ENCODE data around the gene C3AR1. TPM values are rescaled to one million over a fixed set of nuclear protein-coding genes. Genes with fewer than 3 reads are reported as not detected.

Gene C3AR1
- total RNA-seq, 1 experiment from 2014 or later: not detected

GRCh38 chr12:8027856-8028255 is 38.3 kb downstream of the C3AR1 start:
- Histone ChIP-seq H3K23ac (ENCODE audit: insufficient read length, low read depth, low read length) (no peak overlapping the region), H3K79me1 (ENCODE audit: insufficient read depth, low read depth, low read length, poor library complexity, severe bottlenecking) (no peaks in the 10 kb centered on the region), H3K4me2 (ENCODE audit: insufficient read depth, insufficient read length, low read length) (peak overlapping the region; percentile 62), H3K9me3 (ENCODE audit: control insufficient read depth, low read depth, low read length) (no peaks in the 10 kb centered on the region), H2AK5ac (ENCODE audit: insufficient read length, low read length) (no peak overlapping the region), H2AFZ (ENCODE audit: low read length) (no peak overlapping the region), H3K9ac (ENCODE audit: extremely low read depth, insufficient read length, low read length) (no peak overlapping the region), H3T11ph (ENCODE audit: low read length) (no peak overlapping the region), H2BK12ac (ENCODE audit: insufficient read length, low read depth, low read length) (no peak overlapping the region), H3K27ac (ENCODE audit: insufficient read length, low read depth, low read length) (no peak overlapping the region), H3K27me3 (ENCODE audit: insufficient read depth, low read length) (no peaks in the 10 kb centered on the region), H3K4ac (ENCODE audit: low read depth, low read length) (no peak overlapping the region), H4K5ac (ENCODE audit: insufficient read length, low read depth, low read length) (no peak overlapping the region), H3K23me2 (ENCODE audit: insufficient read length, low read depth, low read length, poor library complexity, severe bottlenecking) (peaks cover 12% of the 10 kb centered on the region), H4K20me1 (ENCODE audit: control insufficient read depth, insufficient read depth, insufficient read length) (no peaks in the 10 kb centered on the region), H3K56ac (ENCODE audit: insufficient read length, low read depth, low read length) (no peak overlapping the region), H4K91ac (ENCODE audit: insufficient read length, low read depth, low read length) (no peak overlapping the region), H2BK15ac (ENCODE audit: low read depth, low read length) (no peak overlapping the region), H3K79me2 (ENCODE audit: insufficient read depth, low read length) (no peaks in the 10 kb centered on the region), H3K18ac (ENCODE audit: insufficient read length, low read depth, low read length) (no peak overlapping the region), H3K4me1 (ENCODE audit: insufficient read depth, low read length) (0 out of 2 replicates have a peak, but pooled peaks cover 2% of the 10 kb centered on the region), H2BK120ac (ENCODE audit: low read depth, low read length, poor library complexity, severe bottlenecking) (no peak overlapping the region), H2BK20ac (ENCODE audit: low read depth, low read length, poor library complexity, severe bottlenecking) (no peak overlapping the region), H3K14ac (ENCODE audit: insufficient read depth, low read length) (no peak overlapping the region), H2BK5ac (ENCODE audit: insufficient read length, low read length) (no peak overlapping the region), H4K8ac (replicated peaks; ENCODE audit: insufficient read length, low read depth, low read length) (no peak overlapping the region)
- WGBS (ENCODE audit: extremely low coverage, insufficient read length, low lambda C conversion rate): no CpG with 5 or more reads among the region's 5 CpGs
- Mint-ChIP-seq H3K4me3 (peak overlapping the region; percentile 91 to 94), H3K27ac (peak overlapping the region in 2 of 3 experiments; percentile 41 to 79; a peak in 4 of 7 replicates), H3K9me3 (no peaks in the 10 kb centered on the region; a peak in 1 of 5 replicates), H3K4me1 (peaks cover 14 to 23% of the 10 kb centered on the region in 2 experiments), H3K36me3 (ENCODE audit: insufficient read depth in 1 of 3, low read depth in 3 of 3) (no peaks in the 10 kb centered on the region; a peak in 1 of 7 replicates), H3K27me3 (ENCODE audit: low read depth) (peaks cover 5% of the 10 kb centered on the region)
- TF ChIP-seq, protein P1, sequence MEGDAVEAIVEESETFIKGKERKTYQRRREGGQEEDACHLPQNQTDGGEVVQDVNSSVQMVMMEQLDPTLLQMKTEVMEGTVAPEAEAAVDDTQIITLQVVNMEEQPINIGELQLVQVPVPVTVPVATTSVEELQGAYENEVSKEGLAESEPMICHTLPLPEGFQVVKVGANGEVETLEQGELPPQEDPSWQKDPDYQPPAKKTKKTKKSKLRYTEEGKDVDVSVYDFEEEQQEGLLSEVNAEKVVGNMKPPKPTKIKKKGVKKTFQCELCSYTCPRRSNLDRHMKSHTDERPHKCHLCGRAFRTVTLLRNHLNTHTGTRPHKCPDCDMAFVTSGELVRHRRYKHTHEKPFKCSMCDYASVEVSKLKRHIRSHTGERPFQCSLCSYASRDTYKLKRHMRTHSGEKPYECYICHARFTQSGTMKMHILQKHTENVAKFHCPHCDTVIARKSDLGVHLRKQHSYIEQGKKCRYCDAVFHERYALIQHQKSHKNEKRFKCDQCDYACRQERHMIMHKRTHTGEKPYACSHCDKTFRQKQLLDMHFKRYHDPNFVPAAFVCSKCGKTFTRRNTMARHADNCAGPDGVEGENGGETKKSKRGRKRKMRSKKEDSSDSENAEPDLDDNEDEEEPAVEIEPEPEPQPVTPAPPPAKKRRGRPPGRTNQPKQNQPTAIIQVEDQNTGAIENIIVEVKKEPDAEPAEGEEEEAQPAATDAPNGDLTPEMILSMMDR (conservative IDR thresholded peaks at IDR 0.05): no peak
- DNase-seq: no peak

All from H9 (cell line).